ENCODE results near the gene HCK.

The HCK gene

DNA sequence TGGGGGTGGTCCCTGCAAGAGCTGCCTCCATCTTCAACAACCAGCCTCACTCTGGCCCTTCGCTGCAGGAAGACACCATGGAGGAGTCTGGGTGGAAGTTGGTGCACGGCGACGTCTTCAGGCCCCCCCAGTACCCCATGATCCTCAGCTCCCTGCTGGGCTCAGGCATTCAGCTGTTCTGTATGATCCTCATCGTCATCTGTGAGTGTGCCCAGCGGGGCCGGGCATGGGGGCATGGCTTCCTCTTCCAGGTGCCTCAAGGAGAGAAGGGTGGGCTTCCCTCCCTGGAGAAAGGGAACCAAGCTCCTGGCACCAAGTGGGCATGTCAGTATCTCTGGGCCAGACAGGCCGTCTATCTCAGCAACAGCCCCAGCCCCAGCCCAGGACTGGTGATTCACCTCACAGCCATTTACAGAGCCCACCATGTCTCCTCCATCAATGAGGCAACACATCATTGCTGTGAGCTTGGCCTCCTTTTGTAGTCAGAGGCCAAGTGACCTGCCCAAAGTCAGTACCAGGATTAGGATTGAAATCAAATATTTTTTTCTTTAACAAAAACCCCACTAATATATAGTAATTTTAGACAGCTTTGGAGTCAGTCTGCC, 97.6 kb downstream of the HCK start:
- TF ChIP-seq, protein P1, sequence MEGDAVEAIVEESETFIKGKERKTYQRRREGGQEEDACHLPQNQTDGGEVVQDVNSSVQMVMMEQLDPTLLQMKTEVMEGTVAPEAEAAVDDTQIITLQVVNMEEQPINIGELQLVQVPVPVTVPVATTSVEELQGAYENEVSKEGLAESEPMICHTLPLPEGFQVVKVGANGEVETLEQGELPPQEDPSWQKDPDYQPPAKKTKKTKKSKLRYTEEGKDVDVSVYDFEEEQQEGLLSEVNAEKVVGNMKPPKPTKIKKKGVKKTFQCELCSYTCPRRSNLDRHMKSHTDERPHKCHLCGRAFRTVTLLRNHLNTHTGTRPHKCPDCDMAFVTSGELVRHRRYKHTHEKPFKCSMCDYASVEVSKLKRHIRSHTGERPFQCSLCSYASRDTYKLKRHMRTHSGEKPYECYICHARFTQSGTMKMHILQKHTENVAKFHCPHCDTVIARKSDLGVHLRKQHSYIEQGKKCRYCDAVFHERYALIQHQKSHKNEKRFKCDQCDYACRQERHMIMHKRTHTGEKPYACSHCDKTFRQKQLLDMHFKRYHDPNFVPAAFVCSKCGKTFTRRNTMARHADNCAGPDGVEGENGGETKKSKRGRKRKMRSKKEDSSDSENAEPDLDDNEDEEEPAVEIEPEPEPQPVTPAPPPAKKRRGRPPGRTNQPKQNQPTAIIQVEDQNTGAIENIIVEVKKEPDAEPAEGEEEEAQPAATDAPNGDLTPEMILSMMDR (IDR thresholded peaks at IDR 0.05; ENCODE audit: unreplicated experiment in 3 of 3) = no peak
- Mint-ChIP-seq H3K36me3 (ENCODE audit: low read depth) (peaks cover 72% of the 10 kb centered on the region), H3K27ac (no peak overlapping the region), H3K4me1 (peaks cover 2% of the 10 kb centered on the region), H3K4me3 (no peak overlapping the region), H3K9me3 (no peaks in the 10 kb centered on the region), H3K27me3 (ENCODE audit: low read depth) (no peaks in the 10 kb centered on the region)

DNA sequence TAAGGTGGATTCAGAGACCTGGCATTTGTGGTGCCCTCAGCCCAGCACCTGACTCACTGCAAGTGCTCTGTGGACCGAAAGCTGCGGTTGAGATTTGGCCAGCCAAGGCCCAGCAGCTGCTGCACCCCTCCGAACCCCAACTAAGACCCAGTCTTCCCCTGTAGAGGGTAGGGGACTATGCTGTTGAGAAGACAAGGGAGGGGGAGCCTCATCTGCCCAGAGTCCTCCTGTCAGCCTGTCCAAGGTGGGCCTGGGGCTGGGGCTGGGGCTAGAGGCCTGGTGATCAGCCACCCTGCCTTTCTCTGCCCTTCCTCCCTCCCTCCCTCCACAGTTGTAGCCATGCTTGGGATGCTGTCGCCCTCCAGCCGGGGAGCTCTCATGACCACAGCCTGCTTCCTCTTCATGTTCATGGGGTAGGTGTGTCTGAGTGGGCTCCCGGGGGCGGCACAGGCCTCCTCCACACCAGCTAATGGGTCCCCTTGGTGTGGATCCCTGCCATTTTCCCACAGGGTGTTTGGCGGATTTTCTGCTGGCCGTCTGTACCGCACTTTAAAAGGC, 98.3 kb downstream of the HCK start:
- no peaks in the 10 kb centered on the region for H3K27me3 Mint-ChIP-seq (ENCODE audit: low read depth)
- H3K27ac Mint-ChIP-seq = no peak overlapping the region
- TF ChIP-seq, protein P1 (IDR thresholded peaks at IDR 0.05; ENCODE audit: unreplicated experiment in 3 of 3) = no peak
- H3K9me3 Mint-ChIP-seq = no peaks in the 10 kb centered on the region
- H3K36me3 Mint-ChIP-seq (ENCODE audit: low read depth) = peaks cover 70% of the 10 kb centered on the region
- H3K4me3 Mint-ChIP-seq = no peak overlapping the region
- peaks cover 9% of the 10 kb centered on the region for H3K4me1 Mint-ChIP-seq
